ENCODE measurements around the gene SYNPO2.

SYNPO2 gene

DNA sequence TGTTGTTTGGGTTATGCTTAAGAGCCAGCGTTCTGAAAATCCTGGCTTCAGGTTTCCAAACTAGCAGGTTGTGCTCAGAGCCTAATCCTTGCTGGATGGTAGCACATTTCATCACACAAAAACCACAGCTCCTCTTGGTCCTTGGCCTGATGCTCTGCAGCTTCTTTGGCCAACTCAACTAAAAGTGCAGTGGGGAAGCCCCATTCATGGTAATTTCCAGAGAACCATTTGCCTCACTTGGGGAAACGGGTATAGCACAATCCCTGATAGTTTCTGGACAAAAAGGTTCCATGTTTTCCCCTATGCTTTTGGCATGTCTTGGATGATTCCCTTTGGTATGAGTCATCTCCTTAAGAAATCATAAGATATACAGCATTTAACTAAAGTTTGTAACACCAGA, 78.7 kb downstream of the SYNPO2 start:
- H3K18ac ChIP-seq (ENCODE audit: low read depth in 1 of 2, low read length in 2 of 2) = peak overlapping the region; percentile 64 to 78
- no peak overlapping the region for H4K8ac ChIP-seq (ENCODE audit: low read length)
- peak overlapping the region; percentile 40 for H4K91ac ChIP-seq (ENCODE audit: low read length)
- DNase-seq = peak; percentile 75
- no peak overlapping the region for H3K4ac ChIP-seq (ENCODE audit: low read depth in 1 of 2, low read length in 2 of 2)
- H3K14ac ChIP-seq (ENCODE audit: low read length in 2 of 2) = no peak overlapping the region
- no peaks in the 10 kb centered on the region for H3K36me3 ChIP-seq (ENCODE audit: control insufficient read depth in 1 of 2, insufficient read depth in 2 of 2, low read depth in 1 of 2, low read length in 2 of 2)
- peak overlapping the region in 1 of 2 experiments; percentile 55 for H3K4me3 ChIP-seq (ENCODE audit: insufficient read depth in 1 of 2, low read depth in 1 of 2, low read length in 2 of 2)
- no peaks in the 10 kb centered on the region for H3K9me3 ChIP-seq (ENCODE audit: control insufficient read depth, low read length)
- H3K23ac ChIP-seq (ENCODE audit: low read length in 2 of 2) = no peak overlapping the region
- H2AK5ac ChIP-seq (ENCODE audit: low read length, severe bottlenecking) = peak overlapping the region; percentile 17
- peak overlapping the region; percentile 78 for H3K27ac ChIP-seq (ENCODE audit: low read length, poor library complexity, severe bottlenecking)
- H3K4me2 ChIP-seq (ENCODE audit: low read length, poor library complexity, severe bottlenecking) = no peak overlapping the region
- no peak overlapping the region for H2BK15ac ChIP-seq (ENCODE audit: low read depth, poor library complexity, severe bottlenecking)
- peaks cover 5% of the 10 kb centered on the region for H3K4me1 ChIP-seq (ENCODE audit: control insufficient read depth, insufficient read depth, low read depth, low read length)
- H2AFZ ChIP-seq (ENCODE audit: low read depth, low read length) = no peak overlapping the region
- H3K27me3 ChIP-seq (ENCODE audit: control insufficient read depth in 1 of 2, insufficient read depth in 1 of 2, low read length in 2 of 2) = no peaks in the 10 kb centered on the region
- H2BK5ac ChIP-seq (ENCODE audit: low read depth, low read length, poor library complexity, severe bottlenecking) = no peak overlapping the region
- H3K9ac ChIP-seq (ENCODE audit: low read length) = peak overlapping the region; percentile 72
- H3K79me1 ChIP-seq (replicated peaks; ENCODE audit: low read length, poor library complexity, severe bottlenecking) = no peaks in the 10 kb centered on the region
- peak overlapping the region; percentile 47 to 78 for H2BK12ac ChIP-seq (ENCODE audit: low read length in 2 of 2)
- WGBS = 56% methylated on average over 2 of the region's 2 CpGs
- no peak overlapping the region for H2BK120ac ChIP-seq (ENCODE audit: low read depth, low read length)

DNA sequence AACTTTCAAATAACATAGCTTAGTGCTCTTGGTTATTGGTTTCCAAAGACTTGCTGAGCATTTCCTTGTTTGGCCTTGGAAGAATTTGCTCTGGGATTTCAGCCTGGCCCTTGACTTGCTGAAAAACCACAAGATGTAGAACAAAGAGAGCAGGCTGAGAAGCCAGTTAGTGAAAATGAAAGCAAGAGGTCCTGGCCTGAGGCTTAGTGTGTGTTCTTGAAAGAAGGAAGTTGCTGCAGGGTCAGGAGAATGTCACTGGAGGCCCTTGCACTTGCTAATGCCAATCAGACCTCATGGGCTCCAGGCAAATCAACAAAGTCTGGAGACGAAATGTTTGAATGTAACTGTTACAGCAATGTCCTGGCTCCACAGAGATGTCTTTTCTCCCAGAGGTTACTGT, 79.4 kb downstream of the SYNPO2 start:
- Histone ChIP-seq H2BK12ac (ENCODE audit: low read length in 2 of 2) (no peak overlapping the region), H3K27me3 (ENCODE audit: control insufficient read depth in 1 of 2, insufficient read depth in 1 of 2, low read length in 2 of 2) (no peaks in the 10 kb centered on the region), H3K4me1 (ENCODE audit: control insufficient read depth, insufficient read depth, low read depth, low read length) (peaks cover 5% of the 10 kb centered on the region), H3K4me3 (ENCODE audit: insufficient read depth in 1 of 2, low read depth in 1 of 2, low read length in 2 of 2) (peak overlapping the region in 1 of 2 experiments; percentile 55), H4K8ac (ENCODE audit: low read length) (no peak overlapping the region), H3K14ac (ENCODE audit: low read length in 2 of 2) (no peak overlapping the region), H2BK5ac (ENCODE audit: low read depth, low read length, poor library complexity, severe bottlenecking) (no peak overlapping the region), H3K23ac (ENCODE audit: low read length in 2 of 2) (no peak overlapping the region), H3K18ac (ENCODE audit: low read depth in 1 of 2, low read length in 2 of 2) (no peak overlapping the region), H2BK120ac (ENCODE audit: low read depth, low read length) (no peak overlapping the region), H3K4me2 (ENCODE audit: low read length, poor library complexity, severe bottlenecking) (no peak overlapping the region), H2AK5ac (ENCODE audit: low read length, severe bottlenecking) (no peak overlapping the region), H3K9ac (ENCODE audit: low read length) (peak overlapping the region; percentile 72), H4K91ac (ENCODE audit: low read length) (no peak overlapping the region), H2AFZ (ENCODE audit: low read depth, low read length) (no peak overlapping the region), H3K4ac (ENCODE audit: low read depth in 1 of 2, low read length in 2 of 2) (no peak overlapping the region), H3K27ac (ENCODE audit: low read length, poor library complexity, severe bottlenecking) (peak overlapping the region; percentile 34), H3K9me3 (ENCODE audit: control insufficient read depth, low read length) (no peaks in the 10 kb centered on the region), H3K79me1 (replicated peaks; ENCODE audit: low read length, poor library complexity, severe bottlenecking) (no peaks in the 10 kb centered on the region), H3K36me3 (ENCODE audit: control insufficient read depth in 1 of 2, insufficient read depth in 2 of 2, low read depth in 1 of 2, low read length in 2 of 2) (no peaks in the 10 kb centered on the region), H2BK15ac (ENCODE audit: low read depth, poor library complexity, severe bottlenecking) (no peak overlapping the region)
- WGBS = 33% methylated on average over 1 of the region's 1 CpG
- peak; percentile 95 for DNase-seq

DNA sequence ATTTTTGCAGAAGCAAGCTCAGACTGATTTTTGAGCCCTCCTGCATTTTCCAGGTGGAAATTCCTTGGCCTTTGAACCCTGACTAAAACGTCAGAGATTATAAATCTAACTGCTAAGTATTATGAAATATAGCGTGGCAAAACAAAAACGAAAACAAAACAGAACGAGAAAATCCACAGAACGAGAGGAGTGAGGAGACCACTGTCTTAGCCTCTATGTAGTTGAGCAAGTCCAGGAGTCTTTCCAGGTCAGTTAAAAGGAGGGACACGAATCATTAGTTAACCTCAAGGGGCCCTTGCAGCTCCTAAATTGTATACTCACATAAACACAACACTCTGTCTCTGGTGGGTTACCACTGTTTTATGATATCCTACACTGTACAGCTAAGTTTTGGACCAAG, 80.2 kb downstream of the SYNPO2 start:
- no peak overlapping the region for H2BK15ac ChIP-seq (ENCODE audit: low read depth, poor library complexity, severe bottlenecking)
- WGBS = 18% methylated on average over 4 of the region's 6 CpGs
- no peaks in the 10 kb centered on the region for H3K9me3 ChIP-seq (ENCODE audit: control insufficient read depth, low read length)
- no peak overlapping the region for H3K14ac ChIP-seq (ENCODE audit: low read length in 2 of 2)
- H2BK120ac ChIP-seq (ENCODE audit: low read depth, low read length) = no peak overlapping the region
- no peaks in the 10 kb centered on the region for H3K79me1 ChIP-seq (replicated peaks; ENCODE audit: low read length, poor library complexity, severe bottlenecking)
- peaks cover 5% of the 10 kb centered on the region for H3K4me1 ChIP-seq (ENCODE audit: control insufficient read depth, insufficient read depth, low read depth, low read length)
- DNase-seq = peak; percentile 40
- peak overlapping the region in 1 of 2 experiments; percentile 45 for H3K4ac ChIP-seq (ENCODE audit: low read depth in 1 of 2, low read length in 2 of 2)
- no peak overlapping the region for H2AK5ac ChIP-seq (ENCODE audit: low read length, severe bottlenecking)
- H3K23ac ChIP-seq (ENCODE audit: low read length in 2 of 2) = no peak overlapping the region
- no peak overlapping the region for H4K91ac ChIP-seq (ENCODE audit: low read length)
- H3K9ac ChIP-seq (ENCODE audit: low read length) = peak overlapping the region; percentile 72
- no peaks in the 10 kb centered on the region for H3K27me3 ChIP-seq (ENCODE audit: control insufficient read depth in 1 of 2, insufficient read depth in 1 of 2, low read length in 2 of 2)
- H4K8ac ChIP-seq (ENCODE audit: low read length) = no peak overlapping the region
- H3K18ac ChIP-seq (ENCODE audit: low read depth in 1 of 2, low read length in 2 of 2) = no peak overlapping the region
- H3K36me3 ChIP-seq (ENCODE audit: control insufficient read depth in 1 of 2, insufficient read depth in 2 of 2, low read depth in 1 of 2, low read length in 2 of 2) = no peaks in the 10 kb centered on the region
- H2BK12ac ChIP-seq (ENCODE audit: low read length in 2 of 2) = no peak overlapping the region
- H3K4me3 ChIP-seq (ENCODE audit: insufficient read depth in 1 of 2, low read depth in 1 of 2, low read length in 2 of 2) = peak overlapping the region in 1 of 2 experiments; percentile 55
- H3K4me2 ChIP-seq (ENCODE audit: low read length, poor library complexity, severe bottlenecking) = no peak overlapping the region
- H2BK5ac ChIP-seq (ENCODE audit: low read depth, low read length, poor library complexity, severe bottlenecking) = no peak overlapping the region
- H3K27ac ChIP-seq (ENCODE audit: low read length, poor library complexity, severe bottlenecking) = no peak overlapping the region
- H2AFZ ChIP-seq (ENCODE audit: low read depth, low read length) = no peak overlapping the region

DNA sequence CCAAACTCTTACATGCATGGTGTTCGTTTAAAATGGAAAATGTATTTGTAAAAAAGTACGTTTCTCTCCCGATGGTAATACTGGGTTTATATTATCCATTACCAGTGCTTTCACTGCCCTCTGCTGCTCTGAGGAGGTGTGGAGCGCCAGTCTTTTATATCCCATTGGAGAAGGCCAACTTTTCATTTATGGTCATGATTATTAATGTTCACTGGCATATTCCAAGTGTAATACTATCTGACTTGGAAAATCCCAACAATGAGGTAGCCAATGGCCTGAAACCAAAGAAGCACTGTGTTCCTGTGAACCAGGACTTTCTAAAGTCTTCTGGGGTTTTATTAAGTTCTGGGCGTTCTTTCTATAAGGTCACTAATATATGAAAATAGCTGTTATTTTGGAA, 80.7 kb downstream of the SYNPO2 start:
- Histone ChIP-seq H3K79me1 (replicated peaks; ENCODE audit: low read length, poor library complexity, severe bottlenecking) (no peaks in the 10 kb centered on the region), H3K4me1 (ENCODE audit: control insufficient read depth, insufficient read depth, low read depth, low read length) (peaks cover 5% of the 10 kb centered on the region), H2BK12ac (ENCODE audit: low read length in 2 of 2) (no peak overlapping the region), H2BK15ac (ENCODE audit: low read depth, poor library complexity, severe bottlenecking) (no peak overlapping the region), H3K18ac (ENCODE audit: low read depth in 1 of 2, low read length in 2 of 2) (no peak overlapping the region), H2BK5ac (ENCODE audit: low read depth, low read length, poor library complexity, severe bottlenecking) (no peak overlapping the region), H3K9me3 (ENCODE audit: control insufficient read depth, low read length) (no peaks in the 10 kb centered on the region), H3K36me3 (ENCODE audit: control insufficient read depth in 1 of 2, insufficient read depth in 2 of 2, low read depth in 1 of 2, low read length in 2 of 2) (no peaks in the 10 kb centered on the region), H4K91ac (ENCODE audit: low read length) (no peak overlapping the region), H3K4me2 (ENCODE audit: low read length, poor library complexity, severe bottlenecking) (no peak overlapping the region), H3K14ac (ENCODE audit: low read length in 2 of 2) (no peak overlapping the region), H2BK120ac (ENCODE audit: low read depth, low read length) (no peak overlapping the region), H2AK5ac (ENCODE audit: low read length, severe bottlenecking) (no peak overlapping the region), H3K9ac (ENCODE audit: low read length) (peak overlapping the region; percentile 72), H3K27ac (ENCODE audit: low read length, poor library complexity, severe bottlenecking) (no peak overlapping the region), H2AFZ (ENCODE audit: low read depth, low read length) (no peak overlapping the region), H3K23ac (ENCODE audit: low read length in 2 of 2) (no peak overlapping the region), H4K8ac (ENCODE audit: low read length) (no peak overlapping the region), H3K4ac (ENCODE audit: low read depth in 1 of 2, low read length in 2 of 2) (no peak overlapping the region), H3K27me3 (ENCODE audit: control insufficient read depth in 1 of 2, insufficient read depth in 1 of 2, low read length in 2 of 2) (no peaks in the 10 kb centered on the region), H3K4me3 (ENCODE audit: insufficient read depth in 1 of 2, low read depth in 1 of 2, low read length in 2 of 2) (no peak overlapping the region)
- WGBS = 83% methylated on average over 1 of the region's 5 CpGs
- DNase-seq = peak; percentile 70

Data from mesenchymal stem cell (in vitro differentiated cells and primary cell).